SK-N-SH treated with all-trans-retinoic acid at 6 μM for 48 hours (cell line): ENCODE results near the gene CTBP1.

Source experiments
- CREB5 ChIP-seq: fragments of 250-450 bp; sonication (Bioruptor Pico); IDR thresholded peaks from 2 replicates; pipeline ENCODE4 v1.5.1; 2020; ENCODE audit warnings: low read depth, mild to moderate bottlenecking, moderate library complexity
- ESRRG ChIP-seq: fragments of 250-450 bp; sonication (Bioruptor Pico); IDR thresholded peaks from 2 replicates; pipeline ENCODE4 v1.6.1; 2021; ENCODE audit warnings: mild to moderate bottlenecking
- ISL1 ChIP-seq: fragments of 250-450 bp; sonication (Bioruptor Pico); IDR thresholded peaks from 2 replicates; pipeline ENCODE4 v2.1.2; 2022; ENCODE audit warnings: mild to moderate bottlenecking, moderate library complexity
- OSR1 ChIP-seq: fragments of 250-450 bp; sonication (Bioruptor Pico); IDR thresholded peaks from 2 replicates; pipeline ENCODE4 v1.8.0; 2022; ENCODE audit warnings: moderate library complexity, mild to moderate bottlenecking, inconsistent platforms
- PATZ1 ChIP-seq: fragments of 250-450 bp; sonication (Bioruptor Pico); IDR thresholded peaks from 2 replicates; pipeline ENCODE4 v1.8.0; 2020; ENCODE audit warnings: mild to moderate bottlenecking, moderate library complexity, borderline replicate concordance
- POU6F1 ChIP-seq: fragments of 250-450 bp; sonication (Bioruptor Pico); IDR thresholded peaks from 2 replicates; pipeline ENCODE4 v1.8.0; 2021; ENCODE audit warnings: low read depth, mild to moderate bottlenecking, moderate library complexity, borderline replicate concordance
- PPARA ChIP-seq: fragments of 250-450 bp; sonication (Bioruptor Pico); IDR thresholded peaks from 2 replicates; pipeline ENCODE4 v1.5.0; 2020; ENCODE audit warnings: mild to moderate bottlenecking, borderline replicate concordance
- RARB ChIP-seq: fragments of 250-450 bp; sonication (Bioruptor Pico); IDR thresholded peaks from 2 replicates; pipeline ENCODE4 v1.8.0; 2021; ENCODE audit warnings: mild to moderate bottlenecking, moderate library complexity
- TSHZ2 ChIP-seq: fragments of 250-450 bp; sonication (Bioruptor Pico); IDR thresholded peaks from 2 replicates; pipeline ENCODE4 v1.5.0; 2020; ENCODE audit warnings: mild to moderate bottlenecking, moderate library complexity
- ZC3H10 ChIP-seq: fragments of 250-450 bp; sonication (Bioruptor Pico); IDR thresholded peaks from 2 replicates; pipeline ENCODE4 v1.5.1; 2021; ENCODE audit warnings: mild to moderate bottlenecking, moderate library complexity
- ZFP3 ChIP-seq: fragments of 250-450 bp; sonication (Bioruptor Pico); IDR thresholded peaks from 2 replicates; pipeline ENCODE4 v1.5.0; 2020; ENCODE audit warnings: mild to moderate bottlenecking, moderate library complexity
- ZFP30 ChIP-seq: fragments of 450-650 bp; formaldehyde crosslinking; IDR thresholded peaks from 2 replicates; pipeline ENCODE4 v1.5.0; 2022; ENCODE audit warnings: mild to moderate bottlenecking, moderate library complexity
- ZNF70 ChIP-seq: fragments of 450-650 bp; formaldehyde crosslinking; IDR thresholded peaks from 2 replicates; pipeline ENCODE4 v1.5.0; 2020; ENCODE audit warnings: mild to moderate bottlenecking, moderate library complexity
- ZNF8 ChIP-seq: fragments of 450-650 bp; formaldehyde crosslinking; IDR thresholded peaks from 2 replicates; pipeline ENCODE4 v1.5.0; 2020; ENCODE audit warnings: mild to moderate bottlenecking, moderate library complexity

GRCh38 chr4:1238676-1239000 is 10.3 kb downstream of the CTBP1 start:
- TF ChIP-seq ZNF8 (CRISPR knock-in tag) (no peak), PATZ1 (no peak), ZNF70 (CRISPR knock-in tag) (no peak), CREB5 (CRISPR knock-in tag) (no peak), ZFP3 (CRISPR knock-in tag) (no peak), ZFP30 (no peak), ISL1 (CRISPR knock-in tag) (no peak), POU6F1 (CRISPR knock-in tag) (no peak), PPARA (CRISPR knock-in tag) (no peak), ESRRG (CRISPR knock-in tag) (no peak), RARB (no peak), TSHZ2 (no peak), OSR1 (CRISPR knock-in tag) (no peak), ZC3H10 (CRISPR knock-in tag) (no peak)
